ENCODE data around the gene BBS2. TPM values are rescaled to one million over a fixed set of nuclear protein-coding genes. Genes with fewer than 3 reads are reported as not detected.
A peak's percentile ranks its signal among the peaks of the same experiment; 100 is the strongest.

BBS2 gene
- total RNA-seq, 2 donors from 2014 or later = 25.7 to 27.6 TPM

GRCh38 chr16:56547120-56547948, 27.5 kb upstream of the BBS2 start:
- H3K4me3 Mint-ChIP-seq = no peak overlapping the region
- H3K27me3 Mint-ChIP-seq (ENCODE audit: low read depth) = no peaks in the 10 kb centered on the region
- no peak overlapping the region for H3K27ac Mint-ChIP-seq
- no peaks in the 10 kb centered on the region for H3K9me3 Mint-ChIP-seq
- peaks cover 17% of the 10 kb centered on the region for H3K4me1 Mint-ChIP-seq (ENCODE audit: low read depth)
- no peak for DNase-seq
- ATAC-seq (replicated peaks in 1 of 2) = no peak
- H3K36me3 Mint-ChIP-seq (ENCODE audit: insufficient read depth in 2 of 2) = no peaks in the 10 kb centered on the region

GRCh38 chr16:56542039-56542438, 22.2 kb upstream of the BBS2 start:
- Mint-ChIP-seq H3K9me3 (no peaks in the 10 kb centered on the region), H3K27me3 (ENCODE audit: low read depth) (no peaks in the 10 kb centered on the region), H3K4me3 (no peak overlapping the region), H3K36me3 (ENCODE audit: insufficient read depth in 2 of 2) (no peaks in the 10 kb centered on the region), H3K4me1 (ENCODE audit: low read depth) (no peaks in the 10 kb centered on the region), H3K27ac (no peak overlapping the region)
- DNase-seq (no peak), ATAC-seq (replicated peaks in 1 of 2) (no peak)

GRCh38 chr16:56539656-56540055, 19.8 kb upstream of the BBS2 start:
- DNase-seq = no peak
- Mint-ChIP-seq H3K4me1 (ENCODE audit: low read depth) (no peaks in the 10 kb centered on the region), H3K4me3 (no peak overlapping the region), H3K27me3 (ENCODE audit: low read depth) (no peaks in the 10 kb centered on the region), H3K9me3 (no peaks in the 10 kb centered on the region), H3K36me3 (ENCODE audit: insufficient read depth in 2 of 2) (no peaks in the 10 kb centered on the region), H3K27ac (no peak overlapping the region)
- no peak for ATAC-seq (replicated peaks in 1 of 2)

- Mint-ChIP-seq H3K36me3 (ENCODE audit: insufficient read depth in 2 of 2) (no peaks in the 10 kb centered on the region), H3K27me3 (ENCODE audit: low read depth) (no peaks in the 10 kb centered on the region), H3K9me3 (no peaks in the 10 kb centered on the region), H3K27ac (no peak overlapping the region), H3K4me3 (no peak overlapping the region), H3K4me1 (ENCODE audit: low read depth) (no peaks in the 10 kb centered on the region)
- ATAC-seq (replicated peaks in 1 of 2) (no peak), DNase-seq (no peak)
These were observed 18.5 kb upstream of the BBS2 start for GRCh38 chr16:56538331-56538730.

- Mint-ChIP-seq H3K27me3 (ENCODE audit: low read depth) (no peaks in the 10 kb centered on the region), H3K4me1 (ENCODE audit: low read depth) (no peaks in the 10 kb centered on the region), H3K36me3 (ENCODE audit: insufficient read depth in 2 of 2) (no peaks in the 10 kb centered on the region)
These were observed 15.1 kb upstream of the BBS2 start for GRCh38 chr16:56534847-56535383.

GRCh38 chr16:56532714-56533113, 12.9 kb upstream of the BBS2 start:
- H3K4me3 Mint-ChIP-seq = no peak overlapping the region
- no peak for DNase-seq
- H3K4me1 Mint-ChIP-seq (ENCODE audit: low read depth) = no peaks in the 10 kb centered on the region
- ATAC-seq (replicated peaks in 1 of 2) = no peak
- H3K27ac Mint-ChIP-seq = no peak overlapping the region
- no peaks in the 10 kb centered on the region for H3K27me3 Mint-ChIP-seq (ENCODE audit: low read depth)
- H3K36me3 Mint-ChIP-seq (ENCODE audit: insufficient read depth in 2 of 2) = no peaks in the 10 kb centered on the region
- H3K9me3 Mint-ChIP-seq = no peaks in the 10 kb centered on the region

More at GRCh38 chr16:56534847-56535383, 15.1 kb upstream of the BBS2 start:
- ATAC-seq (replicated peaks in 1 of 2) = no peak
- no peak for DNase-seq
- no peak overlapping the region for H3K27ac Mint-ChIP-seq
- no peak overlapping the region for H3K4me3 Mint-ChIP-seq
- H3K9me3 Mint-ChIP-seq = no peaks in the 10 kb centered on the region

- Mint-ChIP-seq H3K9me3 (no peaks in the 10 kb centered on the region), H3K4me3 (no peak overlapping the region), H3K36me3 (ENCODE audit: insufficient read depth in 2 of 2) (no peaks in the 10 kb centered on the region), H3K4me1 (ENCODE audit: low read depth) (no peaks in the 10 kb centered on the region), H3K27me3 (ENCODE audit: low read depth) (no peaks in the 10 kb centered on the region), H3K27ac (no peak overlapping the region)
- DNase-seq = no peak
- no peak for ATAC-seq (replicated peaks in 1 of 2)
These were observed 11.0 kb upstream of the BBS2 start for GRCh38 chr16:56530872-56531271.

GRCh38 chr16:56525236-56525635, 5.4 kb upstream of the BBS2 start:
- H3K9me3 Mint-ChIP-seq = no peaks in the 10 kb centered on the region
- ATAC-seq (replicated peaks in 1 of 2) = no peak
- no peaks in the 10 kb centered on the region for H3K27me3 Mint-ChIP-seq (ENCODE audit: low read depth)
- H3K4me3 Mint-ChIP-seq = no peak overlapping the region
- peaks cover 7% of the 10 kb centered on the region for H3K4me1 Mint-ChIP-seq (ENCODE audit: low read depth)
- H3K27ac Mint-ChIP-seq = no peak overlapping the region
- DNase-seq = no peak
- H3K36me3 Mint-ChIP-seq (ENCODE audit: insufficient read depth in 2 of 2) = no peaks in the 10 kb centered on the region

GRCh38 chr16:56520251-56520577, 390 bp upstream of the BBS2 start:
- peaks cover 30% of the 10 kb centered on the region for H3K4me1 Mint-ChIP-seq (ENCODE audit: low read depth)
- ATAC-seq (replicated peaks in 1 of 2) = no peak
- DNase-seq = no peak
- no peaks in the 10 kb centered on the region for H3K9me3 Mint-ChIP-seq
- H3K27me3 Mint-ChIP-seq (ENCODE audit: low read depth) = no peaks in the 10 kb centered on the region
- H3K27ac Mint-ChIP-seq = peak overlapping the region; percentile 70
- no peaks in the 10 kb centered on the region for H3K36me3 Mint-ChIP-seq (ENCODE audit: insufficient read depth in 2 of 2)
- peak overlapping the region; percentile 83 to 85 for H3K4me3 Mint-ChIP-seq

GRCh38 chr16:56518425-56518824, 1.4 kb downstream of the BBS2 start:
- no peak for DNase-seq
- no peak for ATAC-seq (replicated peaks in 1 of 2)
- Mint-ChIP-seq H3K9me3 (no peaks in the 10 kb centered on the region), H3K27ac (peak overlapping the region; percentile 44), H3K4me3 (peak overlapping the region; percentile 83 to 85), H3K4me1 (ENCODE audit: low read depth) (peaks cover 38% of the 10 kb centered on the region), H3K27me3 (ENCODE audit: low read depth) (no peaks in the 10 kb centered on the region), H3K36me3 (ENCODE audit: insufficient read depth in 2 of 2) (no peaks in the 10 kb centered on the region)

GRCh38 chr16:56517206-56517605, 2.6 kb downstream of the BBS2 start:
- no peaks in the 10 kb centered on the region for H3K27me3 Mint-ChIP-seq (ENCODE audit: low read depth)
- H3K9me3 Mint-ChIP-seq = no peaks in the 10 kb centered on the region
- H3K4me3 Mint-ChIP-seq = no peak overlapping the region
- H3K4me1 Mint-ChIP-seq (ENCODE audit: low read depth) = peaks cover 42% of the 10 kb centered on the region
- ATAC-seq (replicated peaks in 1 of 2) = no peak
- H3K36me3 Mint-ChIP-seq (ENCODE audit: insufficient read depth in 2 of 2) = no peaks in the 10 kb centered on the region
- peak overlapping the region; percentile 52 for H3K27ac Mint-ChIP-seq
- DNase-seq = no peak

- Mint-ChIP-seq H3K27ac (no peak overlapping the region), H3K9me3 (no peaks in the 10 kb centered on the region), H3K27me3 (ENCODE audit: low read depth) (no peaks in the 10 kb centered on the region), H3K36me3 (ENCODE audit: insufficient read depth in 2 of 2) (no peaks in the 10 kb centered on the region), H3K4me1 (ENCODE audit: low read depth) (peaks cover 39% of the 10 kb centered on the region), H3K4me3 (no peak overlapping the region)
- ATAC-seq (replicated peaks in 1 of 2) (no peak), DNase-seq (no peak)
These were observed 4.2 kb downstream of the BBS2 start for GRCh38 chr16:56515665-56516064.

- Mint-ChIP-seq H3K27me3 (ENCODE audit: low read depth) (no peaks in the 10 kb centered on the region), H3K4me3 (no peak overlapping the region), H3K9me3 (no peaks in the 10 kb centered on the region), H3K27ac (no peak overlapping the region), H3K4me1 (ENCODE audit: low read depth) (peaks cover 33% of the 10 kb centered on the region), H3K36me3 (ENCODE audit: insufficient read depth in 2 of 2) (peaks cover 0 to 1% of the 10 kb centered on the region in 2 donors)
- ATAC-seq (replicated peaks in 1 of 2) (no peak), DNase-seq (no peak)
These were observed 5.0 kb downstream of the BBS2 start for GRCh38 chr16:56514845-56515244.

GRCh38 chr16:56513972-56514371, 5.9 kb downstream of the BBS2 start:
- peak; percentile 17 to 32 for DNase-seq
- H3K4me1 Mint-ChIP-seq (ENCODE audit: low read depth) = peaks cover 30% of the 10 kb centered on the region
- H3K4me3 Mint-ChIP-seq = no peak overlapping the region
- peak; percentile 63 to 68 for ATAC-seq (replicated peaks in 1 of 2)
- H3K36me3 Mint-ChIP-seq (ENCODE audit: insufficient read depth in 2 of 2) = peaks cover 0 to 3% of the 10 kb centered on the region in 2 donors
- peak overlapping the region; percentile 69 for H3K27ac Mint-ChIP-seq
- no peaks in the 10 kb centered on the region for H3K9me3 Mint-ChIP-seq
- no peaks in the 10 kb centered on the region for H3K27me3 Mint-ChIP-seq (ENCODE audit: low read depth)

Data from activated T-cell treated with anti-CD3 and anti-CD28 coated beads, Interleukin-2, amount 50 U/mL, for 72 hours (primary cell).